Stomach (tissue), 4 donors: ENCODE results near the gene GSKIP.

Experiments used
- EP300 ChIP-seq: sonication (generic); formaldehyde crosslinking; IDR thresholded peaks from one replicate; pipeline ENCODE4 v1.6.1; 2017; ENCODE audit warnings: antibody characterized with exemption
- POLR2A ChIP-seq, 4 donors: fragments of 450-650 bp; IDR thresholded peaks; one replicate each; pipeline ENCODE4 v1.6.1; 2016; ENCODE audit warnings: antibody characterized with exemption in 4 of 4, control low read depth in 2 of 4, mild to moderate bottlenecking in 1 of 4, moderate library complexity in 1 of 4
- POLR2AphosphoS5 ChIP-seq, 3 donors: sonication (generic); formaldehyde crosslinking; IDR thresholded peaks; one replicate each; pipeline ENCODE4 v1.6.1; 2016; ENCODE audit warnings: antibody characterized with exemption in 3 of 3
- TF ChIP-seq, protein P1 (sequence below), 7 experiments: fragments of 450-650 bp in 4 of 7; fragments of 200-600 bp in 3 of 7; sonication (generic) in 3 of 7; IDR thresholded peaks; one replicate each; pipeline ENCODE4 v1.5.1; 2016 to 2019; ENCODE audit warnings: antibody characterized with exemption in 7 of 7, control low read depth in 2 of 7, mild to moderate bottlenecking in 1 of 7

DNA sequence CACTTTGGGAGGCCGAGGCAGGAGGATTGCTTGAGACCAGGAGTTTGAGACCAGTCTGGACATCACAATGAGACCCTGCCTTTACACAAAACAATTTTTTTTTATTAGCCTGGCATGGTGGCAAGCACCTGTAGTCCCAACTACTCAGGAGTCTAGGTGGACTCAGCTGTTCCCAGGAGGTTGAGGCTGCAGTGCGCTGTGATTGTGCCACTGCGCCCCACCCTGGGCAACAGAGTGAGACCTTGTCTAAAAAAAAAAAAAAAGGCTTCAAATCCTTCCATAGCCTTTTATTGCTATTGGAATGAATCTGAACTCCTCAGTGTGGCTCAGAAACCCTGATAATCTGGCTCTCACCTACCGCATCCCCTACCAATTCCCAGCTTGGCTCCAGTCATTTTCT is 54.7 kb downstream of the GSKIP start:
- TF ChIP-seq, protein P1, sequence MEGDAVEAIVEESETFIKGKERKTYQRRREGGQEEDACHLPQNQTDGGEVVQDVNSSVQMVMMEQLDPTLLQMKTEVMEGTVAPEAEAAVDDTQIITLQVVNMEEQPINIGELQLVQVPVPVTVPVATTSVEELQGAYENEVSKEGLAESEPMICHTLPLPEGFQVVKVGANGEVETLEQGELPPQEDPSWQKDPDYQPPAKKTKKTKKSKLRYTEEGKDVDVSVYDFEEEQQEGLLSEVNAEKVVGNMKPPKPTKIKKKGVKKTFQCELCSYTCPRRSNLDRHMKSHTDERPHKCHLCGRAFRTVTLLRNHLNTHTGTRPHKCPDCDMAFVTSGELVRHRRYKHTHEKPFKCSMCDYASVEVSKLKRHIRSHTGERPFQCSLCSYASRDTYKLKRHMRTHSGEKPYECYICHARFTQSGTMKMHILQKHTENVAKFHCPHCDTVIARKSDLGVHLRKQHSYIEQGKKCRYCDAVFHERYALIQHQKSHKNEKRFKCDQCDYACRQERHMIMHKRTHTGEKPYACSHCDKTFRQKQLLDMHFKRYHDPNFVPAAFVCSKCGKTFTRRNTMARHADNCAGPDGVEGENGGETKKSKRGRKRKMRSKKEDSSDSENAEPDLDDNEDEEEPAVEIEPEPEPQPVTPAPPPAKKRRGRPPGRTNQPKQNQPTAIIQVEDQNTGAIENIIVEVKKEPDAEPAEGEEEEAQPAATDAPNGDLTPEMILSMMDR (IDR thresholded peaks at IDR 0.05): no peak
- TF ChIP-seq POLR2A (IDR thresholded peaks at IDR 0.05) (no peak), EP300 (no peak), POLR2AphosphoS5 (IDR thresholded peaks at IDR 0.05) (no peak)
